OCI-LY1 (cell line): ENCODE measurements around the gene C16orf87.
A peak's percentile ranks its signal among the peaks of the same experiment; 100 is the strongest.
"Not testable (repeated sequence)": the region's sequence is repeated elsewhere in the genome, so short reads cannot be mapped to it uniquely, and the experiment has no call there.

ENCODE experiments used
- H2AFZ ChIP-seq: fragments of 200-600 bp; sonication (generic), shearing (Covaris generic); 2 replicates; pipeline ENCODE4 v1.6.0; 2014; ENCODE audit warnings: antibody characterized with exemption, mild to moderate bottlenecking, low read length
- H3F3A ChIP-seq: fragments of 200-600 bp; sonication (generic), shearing (Covaris generic); 2 replicates; pipeline ENCODE4 v1.6.0; 2014; ENCODE audit warnings: mild to moderate bottlenecking, antibody characterized with exemption, low read length, moderate library complexity; ENCODE audit not compliant: insufficient read depth
- H3K27ac ChIP-seq: fragments of 200-600 bp; sonication (generic); 2 replicates; pipeline ENCODE4 v1.5.1; 2014; ENCODE audit warnings: low read length, mixed run types, mild to moderate bottlenecking, low read depth; ENCODE audit not compliant: poor library complexity, severe bottlenecking
- H3K27me3 ChIP-seq: fragments of 200-600 bp; sonication (generic); 2 replicates; pipeline ENCODE4 v1.6.0; 2014; ENCODE audit warnings: antibody characterized with exemption, mild to moderate bottlenecking, low read length, moderate library complexity; ENCODE audit not compliant: insufficient read depth
- H3K36me3 ChIP-seq: fragments of 200-600 bp; sonication (generic); 2 replicates; pipeline ENCODE4 v1.6.1; 2014; ENCODE audit warnings: mild to moderate bottlenecking, antibody characterized with exemption, low read length, moderate library complexity, mixed read lengths; ENCODE audit not compliant: insufficient read depth
- H3K4me1 ChIP-seq: fragments of 200-600 bp; sonication (generic); 2 replicates; pipeline ENCODE4 v1.5.1; 2014; ENCODE audit warnings: mild to moderate bottlenecking, low read length, moderate library complexity; ENCODE audit not compliant: insufficient read depth, severe bottlenecking
- H3K4me2 ChIP-seq: fragments of 200-600 bp; sonication (generic), shearing (Covaris generic); 2 replicates; pipeline ENCODE4 v1.6.1; 2014; ENCODE audit warnings: low read length
- H3K4me3 ChIP-seq: fragments of 200-600 bp; sonication (generic); 2 replicates; pipeline ENCODE4 v1.5.1; 2014; ENCODE audit warnings: low read length, low read depth, mild to moderate bottlenecking, mixed read lengths; ENCODE audit not compliant: poor library complexity, severe bottlenecking
- H3K79me2 ChIP-seq: fragments of 200-600 bp; shearing (Covaris generic); 2 replicates; pipeline ENCODE4 v1.6.1; 2016; ENCODE audit warnings: mixed run types, low read length, mixed read lengths; ENCODE audit not compliant: insufficient read depth
- H3K9ac ChIP-seq: fragments of 200-600 bp; sonication (generic), shearing (Covaris generic); 2 replicates; pipeline ENCODE4 v1.6.1; 2014; ENCODE audit warnings: mild to moderate bottlenecking, low read length, mixed read lengths
- H3K9me2 ChIP-seq: fragments of 200-600 bp; sonication (generic), shearing (Covaris generic); 2 replicates; pipeline ENCODE4 v1.6.1; 2014; ENCODE audit warnings: low read depth, mild to moderate bottlenecking, low read length, mixed read lengths
- H3K9me3 ChIP-seq: fragments of 200-600 bp; shearing (Covaris generic); 2 replicates; pipeline ENCODE4 v1.6.1; 2014; ENCODE audit warnings: low read length, mixed read lengths
- H4K20me1 ChIP-seq: fragments of 200-600 bp; sonication (generic), shearing (Covaris generic); 2 replicates; pipeline ENCODE4 v1.6.0; 2016; ENCODE audit warnings: mild to moderate bottlenecking, low read length; ENCODE audit not compliant: insufficient read depth
- EZH2 ChIP-seq: fragments of 200-600 bp; sonication (generic), shearing (Covaris generic); IDR thresholded peaks from 2 replicates; pipeline ENCODE4 v1.8.0; 2017; ENCODE audit warnings: borderline replicate concordance, mixed run types, mild to moderate bottlenecking, antibody characterized with exemption, low read length, moderate library complexity, mixed read lengths
- TF ChIP-seq, protein P1 (sequence below): fragments of 200-600 bp; sonication (generic), shearing (Covaris generic); IDR thresholded peaks from 2 replicates; pipeline ENCODE4 v1.5.1; 2017; ENCODE audit warnings: mild to moderate bottlenecking, antibody characterized with exemption, low read length, moderate library complexity, mixed read lengths

The C16orf87 gene

DNA sequence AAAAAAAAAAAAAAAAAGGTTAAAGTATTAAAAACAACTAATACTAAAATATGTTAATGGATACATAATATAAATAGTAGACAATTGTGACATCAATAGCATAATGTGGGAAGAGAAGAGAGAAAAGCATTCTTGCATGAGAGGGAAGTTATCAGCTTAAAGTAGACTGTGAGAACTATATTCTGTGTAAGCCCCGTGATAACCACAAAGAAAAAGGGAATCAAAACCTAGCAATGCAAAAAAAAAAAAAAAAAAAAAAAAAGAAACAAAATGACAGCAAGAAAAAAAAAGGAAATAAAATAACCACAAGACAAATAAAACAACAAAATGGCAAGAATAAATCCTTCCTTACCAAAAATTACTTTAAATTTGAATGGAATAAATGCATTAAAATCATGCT lies 43.1 kb downstream of the C16orf87 start:
- H3K4me3 ChIP-seq: no peak overlapping the region
- H3K27me3 ChIP-seq: no peaks in the 10 kb centered on the region
- H3K9me3 ChIP-seq: no peaks in the 10 kb centered on the region
- peaks cover 41% of the 10 kb centered on the region for H3K4me1 ChIP-seq
- 0 out of 2 replicates have a peak, but pooled peaks cover 5% of the 10 kb centered on the region for H3F3A ChIP-seq
- no peaks in the 10 kb centered on the region for H3K79me2 ChIP-seq
- H3K36me3 ChIP-seq: 0 out of 2 replicates have a peak, but pooled peaks cover 4% of the 10 kb centered on the region
- no peak overlapping the region for H3K4me2 ChIP-seq
- no peak for TF ChIP-seq EZH2
- TF ChIP-seq, protein P1, sequence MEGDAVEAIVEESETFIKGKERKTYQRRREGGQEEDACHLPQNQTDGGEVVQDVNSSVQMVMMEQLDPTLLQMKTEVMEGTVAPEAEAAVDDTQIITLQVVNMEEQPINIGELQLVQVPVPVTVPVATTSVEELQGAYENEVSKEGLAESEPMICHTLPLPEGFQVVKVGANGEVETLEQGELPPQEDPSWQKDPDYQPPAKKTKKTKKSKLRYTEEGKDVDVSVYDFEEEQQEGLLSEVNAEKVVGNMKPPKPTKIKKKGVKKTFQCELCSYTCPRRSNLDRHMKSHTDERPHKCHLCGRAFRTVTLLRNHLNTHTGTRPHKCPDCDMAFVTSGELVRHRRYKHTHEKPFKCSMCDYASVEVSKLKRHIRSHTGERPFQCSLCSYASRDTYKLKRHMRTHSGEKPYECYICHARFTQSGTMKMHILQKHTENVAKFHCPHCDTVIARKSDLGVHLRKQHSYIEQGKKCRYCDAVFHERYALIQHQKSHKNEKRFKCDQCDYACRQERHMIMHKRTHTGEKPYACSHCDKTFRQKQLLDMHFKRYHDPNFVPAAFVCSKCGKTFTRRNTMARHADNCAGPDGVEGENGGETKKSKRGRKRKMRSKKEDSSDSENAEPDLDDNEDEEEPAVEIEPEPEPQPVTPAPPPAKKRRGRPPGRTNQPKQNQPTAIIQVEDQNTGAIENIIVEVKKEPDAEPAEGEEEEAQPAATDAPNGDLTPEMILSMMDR: no peak
- no peak overlapping the region for H3K9ac ChIP-seq
- H2AFZ ChIP-seq: no peak overlapping the region
- H4K20me1 ChIP-seq: no peaks in the 10 kb centered on the region
- no peaks in the 10 kb centered on the region for H3K9me2 ChIP-seq
- H3K27ac ChIP-seq: peak overlapping the region; percentile 83

DNA sequence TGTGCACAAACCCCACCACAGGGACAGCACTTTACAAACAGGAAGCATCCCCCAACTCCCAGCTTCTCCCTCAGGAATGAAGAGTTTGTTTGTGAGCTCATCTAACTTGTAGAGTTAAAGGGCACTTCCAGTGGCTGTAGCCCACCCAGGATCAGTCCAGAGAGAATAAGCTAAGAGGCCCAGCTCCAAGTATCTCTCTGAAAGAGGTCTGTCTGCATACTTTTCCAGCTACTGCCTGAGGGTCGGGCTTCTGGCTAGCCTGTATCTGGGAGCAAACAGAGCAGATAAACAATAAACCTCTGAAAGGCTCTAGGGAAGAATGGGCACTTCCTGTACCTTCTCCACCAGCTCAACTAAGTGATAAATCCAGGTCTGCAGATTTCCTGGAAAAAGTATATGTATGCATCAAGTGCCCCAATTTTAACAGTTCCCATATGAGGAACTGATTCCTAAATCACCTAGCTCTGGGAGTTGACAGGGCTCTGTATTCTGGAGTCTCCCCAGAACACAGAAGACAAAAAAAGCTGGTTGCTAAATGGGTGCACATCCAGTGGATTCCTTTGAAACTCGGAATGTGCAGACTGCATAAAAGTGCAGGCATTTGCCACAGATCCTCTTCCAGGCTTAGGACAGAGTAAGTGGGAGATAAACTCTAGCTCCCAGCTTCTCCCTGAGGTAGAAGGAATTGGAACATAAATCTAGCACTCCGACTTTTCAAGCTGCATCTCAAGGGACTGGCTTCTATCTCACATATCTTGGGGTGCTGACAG lies 45.7 kb downstream of the C16orf87 start:
- Histone ChIP-seq H3K27me3 (no peaks in the 10 kb centered on the region), H3K79me2 (no peaks in the 10 kb centered on the region), H3K36me3 (no peaks in the 10 kb centered on the region), H2AFZ (no peak overlapping the region), H3K4me1 (peaks cover 24% of the 10 kb centered on the region), H3K9ac (no peak overlapping the region), H3K27ac (no peak overlapping the region), H3K4me2 (no peak overlapping the region), H3K4me3 (no peak overlapping the region), H3F3A (no peaks in the 10 kb centered on the region), H3K9me3 (no peaks in the 10 kb centered on the region), H4K20me1 (no peaks in the 10 kb centered on the region), H3K9me2 (no peaks in the 10 kb centered on the region)
- TF ChIP-seq, protein P1: no peak
- no peak for TF ChIP-seq EZH2

DNA sequence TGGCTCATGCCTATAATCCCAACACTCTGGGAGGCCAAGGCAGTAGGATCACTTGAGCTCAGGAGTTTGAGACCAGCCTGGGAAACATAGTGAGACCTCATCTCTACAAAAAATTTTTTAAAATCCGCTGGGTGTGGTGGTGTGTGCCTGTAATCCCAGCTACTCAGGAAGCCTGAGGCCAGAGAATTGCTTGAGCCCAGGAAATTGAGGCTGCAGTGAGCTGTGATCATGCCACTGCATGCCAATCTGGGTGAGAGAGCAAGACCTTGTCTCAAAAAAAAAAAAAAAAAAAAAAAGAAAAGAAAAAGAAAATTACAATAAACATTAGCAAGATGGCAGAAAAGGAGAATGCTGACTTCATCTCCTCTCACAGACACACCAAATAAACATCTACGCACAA lies 46.4 kb downstream of the C16orf87 start:
- not testable (repeated sequence) for H4K20me1 ChIP-seq, H3K9me2 ChIP-seq, H3K9me3 ChIP-seq, H3K27me3 ChIP-seq, H3K79me2 ChIP-seq, H3F3A ChIP-seq, H3K27ac ChIP-seq, H2AFZ ChIP-seq, H3K9ac ChIP-seq, H3K4me3 ChIP-seq, H3K4me2 ChIP-seq, H3K36me3 ChIP-seq
- H3K4me1 ChIP-seq: peaks cover 21% of the 10 kb centered on the region

DNA sequence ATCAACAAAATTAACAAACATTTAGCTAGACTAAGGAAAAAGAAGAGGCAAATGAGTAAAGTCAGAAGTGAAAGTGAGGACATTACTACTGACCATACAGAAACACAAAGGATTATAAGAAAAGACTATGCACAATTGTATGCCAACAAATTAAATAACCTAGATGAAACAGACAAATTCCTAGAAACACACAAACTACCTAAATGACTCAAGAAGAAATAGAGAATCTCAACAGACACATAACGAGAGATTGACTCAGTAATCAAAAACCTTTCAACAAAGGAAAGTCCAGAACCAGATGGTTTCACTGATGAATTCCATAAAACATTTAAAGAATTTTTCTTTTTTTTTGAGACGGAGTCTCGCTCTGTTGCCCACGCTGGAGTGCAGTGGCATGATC lies 47.2 kb downstream of the C16orf87 start:
- Histone ChIP-seq H3K4me2 (no peak overlapping the region), H3K4me3 (no peak overlapping the region), H2AFZ (no peak overlapping the region), H3K27me3 (no peaks in the 10 kb centered on the region), H3K27ac (no peak overlapping the region), H3F3A (no peaks in the 10 kb centered on the region), H4K20me1 (no peaks in the 10 kb centered on the region), H3K9me2 (no peaks in the 10 kb centered on the region), H3K9me3 (peaks cover 6% of the 10 kb centered on the region), H3K4me1 (peaks cover 13% of the 10 kb centered on the region), H3K36me3 (no peaks in the 10 kb centered on the region), H3K79me2 (no peaks in the 10 kb centered on the region), H3K9ac (no peak overlapping the region)
- TF ChIP-seq, protein P1: no peak
- no peak for TF ChIP-seq EZH2
